OCI-LY7 (cell line): Measurements from ENCODE around the gene TRAPPC12.

Source experiments
- EZH2phosphoT487 ChIP-seq: fragments of 200-600 bp; sonication (generic); IDR thresholded peaks from 2 replicates; pipeline ENCODE4 v1.6.1; 2018; ENCODE audit warnings: low read depth, borderline replicate concordance, mild to moderate bottlenecking, mixed run types, antibody characterized with exemption, low read length, moderate library complexity, mixed read lengths
- TF ChIP-seq, protein P1 (sequence below): fragments of 200-600 bp; sonication (generic); conservative IDR thresholded peaks from 2 replicates; pipeline ENCODE4 v1.5.1; 2014; ENCODE audit warnings: mild to moderate bottlenecking, antibody characterized with exemption, low read length, moderate library complexity, mixed read lengths

DNA sequence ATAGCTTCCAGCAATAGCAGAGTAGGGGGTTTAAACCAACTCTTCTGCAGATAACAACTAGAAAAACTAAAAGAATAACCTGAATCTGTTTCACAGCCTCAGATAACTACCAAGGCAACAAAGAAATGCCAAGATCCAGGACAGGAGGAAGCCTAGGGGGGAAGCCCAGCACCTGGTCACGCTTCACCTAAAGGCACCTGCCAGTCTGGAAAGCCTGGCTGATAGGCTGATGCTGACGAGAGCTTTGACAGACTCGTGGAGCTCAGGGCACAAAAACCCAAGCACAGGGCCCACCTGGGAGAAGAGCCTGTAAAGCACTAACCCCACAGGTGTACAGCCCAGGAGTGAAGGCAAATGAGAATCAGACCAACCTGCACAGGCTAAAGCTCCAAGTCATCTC lies 24.5 kb upstream of the TRAPPC12 start:
- no peak for TF ChIP-seq EZH2phosphoT487
- TF ChIP-seq, protein P1, sequence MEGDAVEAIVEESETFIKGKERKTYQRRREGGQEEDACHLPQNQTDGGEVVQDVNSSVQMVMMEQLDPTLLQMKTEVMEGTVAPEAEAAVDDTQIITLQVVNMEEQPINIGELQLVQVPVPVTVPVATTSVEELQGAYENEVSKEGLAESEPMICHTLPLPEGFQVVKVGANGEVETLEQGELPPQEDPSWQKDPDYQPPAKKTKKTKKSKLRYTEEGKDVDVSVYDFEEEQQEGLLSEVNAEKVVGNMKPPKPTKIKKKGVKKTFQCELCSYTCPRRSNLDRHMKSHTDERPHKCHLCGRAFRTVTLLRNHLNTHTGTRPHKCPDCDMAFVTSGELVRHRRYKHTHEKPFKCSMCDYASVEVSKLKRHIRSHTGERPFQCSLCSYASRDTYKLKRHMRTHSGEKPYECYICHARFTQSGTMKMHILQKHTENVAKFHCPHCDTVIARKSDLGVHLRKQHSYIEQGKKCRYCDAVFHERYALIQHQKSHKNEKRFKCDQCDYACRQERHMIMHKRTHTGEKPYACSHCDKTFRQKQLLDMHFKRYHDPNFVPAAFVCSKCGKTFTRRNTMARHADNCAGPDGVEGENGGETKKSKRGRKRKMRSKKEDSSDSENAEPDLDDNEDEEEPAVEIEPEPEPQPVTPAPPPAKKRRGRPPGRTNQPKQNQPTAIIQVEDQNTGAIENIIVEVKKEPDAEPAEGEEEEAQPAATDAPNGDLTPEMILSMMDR = no peak
